MM.1S (cell line): ENCODE results near the gene CELA2B.

Experiments used
- DNase-seq: peaks from one replicate; pipeline ENCODE4 v3.0.0-alpha.2; 2015
- H2AFZ ChIP-seq: fragments of 300-600 bp; sonication (generic); 2 replicates; pipeline ENCODE4 v1.6.0; 2016; ENCODE audit warnings: antibody characterized with exemption, low read length
- H3F3A ChIP-seq: fragments of 300-600 bp; sonication (generic); 2 replicates; pipeline ENCODE4 v1.6.1; 2016; ENCODE audit warnings: mild to moderate bottlenecking, antibody characterized with exemption, low read length, moderate library complexity, mixed read lengths; ENCODE audit not compliant: insufficient read depth
- H3K27ac ChIP-seq: fragments of 300-600 bp; sonication (generic); 2 replicates; pipeline ENCODE4 v1.5.1; 2016; ENCODE audit warnings: mild to moderate bottlenecking, low read length
- H3K27me3 ChIP-seq: fragments of 300-600 bp; sonication (generic); replicated peaks from 2 replicates; pipeline ENCODE4 v1.6.0; 2016; ENCODE audit warnings: low read length; ENCODE audit not compliant: insufficient read depth
- H3K36me3 ChIP-seq: fragments of 300-600 bp; sonication (generic); replicated peaks from 2 replicates; pipeline ENCODE4 v1.6.1; 2016; ENCODE audit warnings: mild to moderate bottlenecking, low read length, mixed read lengths; ENCODE audit not compliant: insufficient read depth
- H3K4me1 ChIP-seq: fragments of 300-600 bp; sonication (generic); 2 replicates; pipeline ENCODE4 v1.6.1; 2016; ENCODE audit warnings: low read length, mixed read lengths
- H3K4me2 ChIP-seq: fragments of 300-600 bp; sonication (generic); 2 replicates; pipeline ENCODE4 v1.6.0; 2016; ENCODE audit warnings: low read depth, low read length
- H3K4me3 ChIP-seq: fragments of 300-600 bp; sonication (generic); 2 replicates; pipeline ENCODE4 v1.5.1; 2016; ENCODE audit warnings: low read length, mixed read lengths
- H3K79me2 ChIP-seq: fragments of 300-600 bp; sonication (generic); 2 replicates; pipeline ENCODE4 v1.6.1; 2016; ENCODE audit warnings: mixed run types, low read length, mixed read lengths
- H3K9ac ChIP-seq: fragments of 300-600 bp; sonication (generic); 2 replicates; pipeline ENCODE4 v1.6.1; 2016; ENCODE audit warnings: low read length, mixed read lengths
- H3K9me2 ChIP-seq: fragments of 300-600 bp; sonication (generic); replicated peaks from 2 replicates; pipeline ENCODE4 v1.6.1; 2016; ENCODE audit warnings: mild to moderate bottlenecking, low read length, mixed read lengths; ENCODE audit not compliant: insufficient read depth
- H3K9me3 ChIP-seq: fragments of 300-600 bp; sonication (generic); replicated peaks from 2 replicates; pipeline ENCODE4 v1.6.1; 2016; ENCODE audit warnings: mild to moderate bottlenecking, low read length, mixed read lengths; ENCODE audit not compliant: insufficient read depth
- H4K20me1 ChIP-seq: fragments of 300-600 bp; sonication (generic); 2 replicates; pipeline ENCODE4 v1.6.1; 2016; ENCODE audit warnings: mild to moderate bottlenecking, low read length, moderate library complexity, mixed read lengths; ENCODE audit not compliant: insufficient read depth
- CTCF ChIP-seq: fragments of 300-600 bp; sonication (generic); IDR thresholded peaks from 2 replicates; pipeline ENCODE4 v1.5.1; 2016; ENCODE audit warnings: antibody characterized with exemption, low read length, mixed read lengths
- EZH2 ChIP-seq: fragments of 300-600 bp; sonication (generic); optimal IDR thresholded peaks from 2 replicates; pipeline ENCODE3; 2017; ENCODE audit warnings: low read depth, mild to moderate bottlenecking, antibody characterized with exemption, low read length, mixed read lengths
- EZH2phosphoT487 ChIP-seq: fragments of 300-600 bp; sonication (generic); IDR thresholded peaks from 2 replicates; pipeline ENCODE4 v1.6.1; 2018; ENCODE audit warnings: antibody characterized with exemption, low read length

Gene CELA2B

GRCh38 chr1:15445390-15446122, 30.3 kb upstream of the CELA2B start:
- H3K27ac ChIP-seq: no peak overlapping the region
- no peaks in the 10 kb centered on the region for H3K9me2 ChIP-seq
- no peak overlapping the region for H3K4me3 ChIP-seq
- no peak for DNase-seq
- no peaks in the 10 kb centered on the region for H3K9me3 ChIP-seq
- H2AFZ ChIP-seq: no peak overlapping the region
- H3K27me3 ChIP-seq: peaks cover 8% of the 10 kb centered on the region; the same call in 1 of the 2 replicates
- no peak overlapping the region for H3K9ac ChIP-seq
- no peaks in the 10 kb centered on the region for H4K20me1 ChIP-seq
- no peaks in the 10 kb centered on the region for H3F3A ChIP-seq
- no peak for TF ChIP-seq EZH2phosphoT487
- no peak for TF ChIP-seq CTCF
- no peak for TF ChIP-seq EZH2
- H3K36me3 ChIP-seq: no peaks in the 10 kb centered on the region
- no peaks in the 10 kb centered on the region for H3K4me1 ChIP-seq
- no peaks in the 10 kb centered on the region for H3K79me2 ChIP-seq
- H3K4me2 ChIP-seq: no peak overlapping the region

- H3K36me3 ChIP-seq: no peaks in the 10 kb centered on the region
These were observed 29.7 kb upstream of the CELA2B start for GRCh38 chr1:15446212-15446611.

GRCh38 chr1:15448877-15449462, 26.9 kb upstream of the CELA2B start:
- Histone ChIP-seq H3K4me3 (no peak overlapping the region), H3K4me2 (no peak overlapping the region), H3K9ac (no peak overlapping the region), H3K27me3 (peaks cover 8% of the 10 kb centered on the region; the same call in 1 of the 2 replicates), H3K79me2 (no peaks in the 10 kb centered on the region), H3K4me1 (no peaks in the 10 kb centered on the region), H3F3A (no peaks in the 10 kb centered on the region), H3K9me3 (no peaks in the 10 kb centered on the region), H3K9me2 (no peaks in the 10 kb centered on the region), H3K36me3 (no peaks in the 10 kb centered on the region), H4K20me1 (no peaks in the 10 kb centered on the region), H2AFZ (no peak overlapping the region), H3K27ac (no peak overlapping the region)
- DNase-seq: no peak
- TF ChIP-seq EZH2 (no peak), EZH2phosphoT487 (no peak), CTCF (no peak)

More at GRCh38 chr1:15446212-15446611, 29.7 kb upstream of the CELA2B start:
- no peaks in the 10 kb centered on the region for H3K9me3 ChIP-seq
- H3K27ac ChIP-seq: no peak overlapping the region
- DNase-seq: no peak
- no peaks in the 10 kb centered on the region for H3K4me1 ChIP-seq
- no peaks in the 10 kb centered on the region for H3F3A ChIP-seq
- no peak overlapping the region for H2AFZ ChIP-seq
- TF ChIP-seq CTCF (no peak), EZH2 (no peak), EZH2phosphoT487 (no peak)
- no peak overlapping the region for H3K4me3 ChIP-seq
- no peaks in the 10 kb centered on the region for H4K20me1 ChIP-seq
- H3K79me2 ChIP-seq: no peaks in the 10 kb centered on the region
- no peak overlapping the region for H3K9ac ChIP-seq
- no peak overlapping the region for H3K4me2 ChIP-seq
- no peaks in the 10 kb centered on the region for H3K9me2 ChIP-seq
- H3K27me3 ChIP-seq: peaks cover 8% of the 10 kb centered on the region; the same call in 1 of the 2 replicates
